NCI-H128 (cell line): ENCODE data around the gene RNF166.

Source experiments
- DNase-seq: peaks from one replicate; lab custom pipeline; 2025; ENCODE audit not compliant: unreplicated experiment; lab: John Stamatoyannopoulos, UW

The RNF166 gene

DNA sequence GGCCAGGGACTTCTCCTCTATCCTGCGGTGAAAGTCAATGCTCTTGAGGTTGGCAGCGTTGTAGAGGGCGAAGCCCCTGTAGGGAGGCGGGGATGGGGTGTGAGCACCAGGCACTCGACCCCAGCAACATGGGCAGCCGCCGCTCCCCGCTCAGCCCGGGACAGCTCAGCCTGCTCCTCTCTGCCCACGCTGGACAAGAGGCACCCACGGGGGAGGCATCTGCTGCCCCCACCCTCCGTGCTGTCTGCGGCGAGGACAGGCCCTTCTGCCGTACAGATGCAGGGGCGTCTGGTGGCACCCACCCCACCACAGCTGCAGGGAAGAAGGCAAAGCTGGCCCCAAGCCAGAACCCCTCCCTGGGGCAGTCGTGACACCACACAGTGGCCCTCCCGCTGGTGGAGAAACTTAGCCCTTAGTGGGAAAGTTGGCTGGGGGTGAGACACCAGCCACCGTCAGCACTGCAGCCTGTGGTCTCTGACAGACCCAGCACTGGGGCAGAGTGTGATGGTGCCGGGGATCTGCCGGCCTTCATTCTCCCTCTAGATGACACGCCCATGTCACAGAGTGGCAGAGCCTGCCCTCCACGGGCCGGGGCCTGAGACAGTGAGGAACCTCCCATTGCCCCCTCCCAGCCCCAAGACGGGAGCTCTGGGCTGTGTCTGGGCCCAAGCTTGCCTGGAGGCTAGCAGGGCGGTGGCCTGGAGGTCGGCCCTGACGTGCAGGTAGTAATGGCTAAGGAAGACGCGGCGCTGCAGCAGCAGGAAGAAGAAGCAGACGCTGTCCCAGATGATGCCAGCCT, 19.6 kb upstream of the RNF166 start:
- DNase-seq = no peak

DNA sequence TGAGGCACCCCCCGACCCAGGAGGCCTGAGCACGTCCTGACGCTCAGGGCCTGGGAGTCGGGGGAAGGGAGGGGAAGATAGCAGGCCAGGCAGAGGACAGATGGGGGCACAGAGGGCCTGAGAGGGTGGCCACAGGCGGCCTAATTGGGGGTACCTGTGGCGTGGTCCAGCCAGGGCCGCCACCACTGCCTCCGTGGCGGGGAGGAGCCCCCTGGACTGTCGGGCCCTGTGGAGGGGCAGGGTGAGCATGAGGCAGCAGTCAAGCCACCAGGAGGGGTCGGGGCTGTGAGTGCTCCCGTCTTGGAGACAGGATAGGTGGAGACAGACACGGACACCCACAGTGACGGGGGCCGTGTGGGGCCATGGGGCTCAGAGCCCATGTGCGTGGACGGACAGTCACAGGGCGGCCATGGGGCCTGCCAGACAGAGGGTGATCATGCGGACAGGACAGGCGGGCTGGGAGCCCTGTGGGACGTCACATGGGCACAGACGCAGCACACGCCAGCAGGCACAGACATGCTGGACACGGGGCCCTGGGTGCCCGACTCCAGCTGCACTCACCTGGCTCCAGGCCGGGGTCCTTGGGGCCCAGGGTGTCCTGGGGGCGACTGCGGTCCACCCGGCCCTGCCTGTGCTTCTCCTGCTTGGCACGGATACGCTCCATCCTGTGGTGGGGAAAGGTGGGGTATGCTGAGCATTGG, 18.8 kb upstream of the RNF166 start:
- DNase-seq = no peak

DNA sequence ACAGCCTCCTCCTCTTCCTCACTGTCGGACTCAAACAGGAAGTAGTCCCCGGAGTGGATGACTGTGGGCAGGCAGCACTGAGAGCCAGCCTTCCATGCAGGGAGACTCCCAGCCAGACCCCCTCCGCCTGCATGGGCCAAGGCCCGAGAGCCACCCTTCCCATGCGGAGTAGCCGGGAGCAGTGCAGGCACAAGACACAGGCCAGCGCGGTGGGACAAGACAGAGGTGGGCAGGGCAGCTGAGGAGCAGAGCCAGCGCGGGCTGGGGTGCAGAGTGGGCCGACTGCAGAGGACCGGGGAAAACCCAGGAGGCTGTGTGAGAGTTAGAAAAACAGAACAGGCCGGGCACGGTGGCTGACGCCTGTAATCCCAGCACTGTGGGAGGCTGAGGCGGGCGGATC, 17.7 kb upstream of the RNF166 start:
- no peak for DNase-seq

DNA sequence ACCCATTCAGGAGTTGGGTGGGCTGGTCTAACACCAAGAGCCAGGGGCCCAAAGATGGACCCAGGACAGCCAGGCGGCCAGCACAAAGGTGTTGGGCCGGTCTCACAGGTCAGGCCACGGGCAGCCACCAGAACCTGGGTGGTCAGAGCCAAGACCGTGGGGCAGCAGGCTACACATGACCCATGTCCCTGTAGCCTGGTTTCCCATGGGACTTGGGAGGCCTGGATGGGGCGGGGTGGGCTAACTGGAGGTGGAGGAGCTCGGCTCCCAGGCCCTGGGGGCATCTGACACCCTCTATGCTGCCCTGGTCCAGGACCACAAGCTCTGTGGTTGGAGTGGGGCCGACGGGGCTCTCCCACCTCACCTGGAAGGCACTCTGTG, 17.3 kb upstream of the RNF166 start:
- DNase-seq = no peak

DNA sequence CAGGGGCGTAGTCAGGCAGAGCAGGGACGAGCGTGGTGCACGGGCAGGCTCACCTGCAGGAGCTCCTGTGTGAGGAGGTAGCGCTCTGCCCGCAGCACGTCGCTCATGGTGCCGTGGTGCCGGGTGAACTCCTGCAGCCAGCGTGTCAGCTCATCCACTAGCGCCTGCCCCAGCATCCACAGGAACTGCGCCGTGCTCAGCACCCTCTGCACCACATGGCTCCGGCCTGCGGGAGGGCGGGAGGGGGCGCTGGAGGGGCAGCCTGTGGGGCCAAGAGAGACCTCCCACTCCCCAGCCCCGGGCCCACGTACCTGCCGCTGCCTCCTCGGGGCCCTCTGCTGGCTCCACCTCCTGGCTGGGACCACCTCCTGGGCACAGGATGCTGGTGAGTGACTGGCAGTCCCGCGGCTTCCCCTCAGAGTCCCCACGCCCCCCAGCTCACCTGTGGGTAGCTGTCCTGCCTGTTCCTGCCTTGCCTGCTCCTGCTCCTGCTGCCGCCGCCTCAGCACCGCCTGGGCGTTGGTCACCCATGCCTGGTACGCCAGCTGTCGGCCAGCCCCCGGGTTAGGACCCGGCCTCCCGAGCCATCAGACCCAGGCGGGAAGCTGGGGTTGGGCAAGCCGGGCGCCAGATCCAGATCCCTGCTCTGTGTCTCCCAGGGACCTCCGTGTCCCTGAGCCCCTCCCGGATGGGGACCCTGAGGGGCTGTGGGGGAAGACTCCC, 16.7 kb upstream of the RNF166 start:
- no peak for DNase-seq

DNA sequence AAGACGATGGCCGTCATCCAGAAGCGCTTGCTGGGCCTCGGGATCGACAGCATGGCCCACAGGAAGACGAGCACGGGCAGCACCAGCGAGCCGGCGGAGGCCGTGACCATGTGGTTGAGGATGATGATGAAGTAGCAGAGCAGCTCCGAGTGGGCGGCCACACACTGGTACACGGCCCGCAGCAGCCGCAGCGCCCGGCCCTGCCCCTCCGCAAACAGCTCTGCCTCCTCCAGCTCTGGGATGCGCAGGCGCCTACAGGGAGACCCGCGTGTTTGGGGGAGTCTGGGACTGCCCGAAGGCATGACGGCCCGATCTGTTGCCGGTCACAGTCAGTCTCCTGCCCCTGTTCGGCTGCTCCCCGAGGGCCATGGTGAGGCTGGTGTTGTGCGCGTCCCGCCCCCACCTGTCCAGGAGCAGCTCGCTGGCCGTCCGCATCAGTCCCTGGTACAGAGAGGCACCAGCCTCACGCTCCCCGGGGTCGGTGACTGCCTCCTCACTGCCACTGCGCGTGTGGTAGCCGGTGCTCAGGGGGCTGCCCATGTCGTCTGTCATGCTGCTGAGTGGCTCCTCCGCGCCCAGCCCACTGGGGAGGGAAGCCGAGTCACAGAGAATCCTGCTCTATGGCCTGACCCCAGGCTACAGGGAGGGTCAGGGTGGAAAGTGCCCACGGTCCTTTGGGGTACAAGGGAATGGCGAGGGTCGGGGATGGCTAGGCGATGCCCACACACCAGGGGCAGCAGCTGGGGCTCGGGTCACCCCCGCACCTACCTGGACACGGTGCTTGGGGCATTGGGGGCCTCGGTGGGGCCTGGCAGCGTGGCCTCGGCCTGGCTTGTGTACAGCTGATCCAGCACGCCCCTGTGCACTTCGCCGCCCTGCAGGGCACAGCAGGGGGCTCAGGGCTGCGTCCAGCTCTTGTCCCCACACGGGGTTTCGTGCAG, 15.9 kb upstream of the RNF166 start:
- no peak for DNase-seq

DNA sequence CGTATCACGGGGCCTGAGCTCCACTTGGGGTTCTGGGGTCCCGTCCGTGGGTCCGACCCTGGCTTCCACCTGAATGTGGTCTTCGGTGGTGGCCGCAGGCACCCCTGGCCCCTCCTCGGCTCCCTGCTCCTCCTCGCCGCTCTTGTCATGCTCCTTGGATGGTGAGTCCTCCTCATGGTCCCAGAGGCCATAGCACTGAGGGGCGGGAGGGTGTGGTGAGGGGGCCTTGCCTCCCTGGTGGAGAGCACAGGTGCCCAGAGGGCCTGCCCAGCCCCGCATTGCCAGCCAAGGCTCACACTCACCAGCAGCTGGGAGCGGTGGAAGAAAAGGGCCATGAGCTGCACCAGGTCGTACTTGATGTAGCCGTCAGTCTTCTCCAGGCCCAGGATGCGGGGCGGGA, 15.0 kb upstream of the RNF166 start:
- no peak for DNase-seq

DNA sequence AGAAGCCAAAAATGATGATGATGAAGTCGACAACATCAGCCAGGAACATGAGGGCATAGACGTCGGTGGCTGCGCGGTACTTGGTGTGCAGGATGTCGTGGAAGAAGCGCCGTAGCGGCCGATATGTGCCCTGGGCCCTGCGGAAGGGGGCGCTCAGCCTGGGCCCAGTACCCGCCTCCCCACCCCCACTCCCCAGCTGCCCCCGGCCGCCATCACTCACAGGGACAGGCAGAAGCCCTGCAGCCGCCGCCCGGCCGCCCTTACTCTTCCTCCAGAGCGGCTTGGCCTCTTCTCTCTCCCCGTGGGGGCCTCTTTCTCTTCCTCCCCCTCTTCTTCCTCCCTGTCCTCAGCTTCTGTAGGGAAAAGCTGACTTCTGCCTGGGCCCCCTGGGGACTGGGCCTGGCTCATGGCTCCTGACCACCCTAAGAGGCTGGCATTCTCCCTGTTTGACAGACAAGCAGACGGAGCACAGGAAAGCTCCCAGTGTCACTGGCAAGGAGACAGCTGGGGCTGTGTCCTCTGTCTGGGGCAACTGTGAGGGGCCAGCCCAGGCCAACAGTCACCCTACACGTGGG, 14.3 kb upstream of the RNF166 start:
- DNase-seq = no peak

DNA sequence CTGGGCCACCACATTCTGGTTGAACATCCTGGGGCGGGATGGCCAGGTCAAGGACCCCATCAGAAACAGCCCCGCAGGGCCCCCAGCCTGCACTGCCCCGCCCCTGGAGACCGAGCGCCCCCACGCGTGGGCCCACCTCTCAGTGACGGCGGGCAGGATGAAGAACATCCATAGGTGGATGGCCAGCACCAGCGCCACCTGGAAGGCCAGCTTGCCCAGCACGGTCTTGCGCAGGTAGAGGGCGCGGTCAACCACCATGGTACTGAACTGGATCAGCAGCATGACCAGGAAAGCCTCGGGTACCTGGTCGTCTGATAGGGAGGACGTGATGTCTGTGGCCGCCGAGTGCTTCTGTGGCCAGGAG, 13.7 kb upstream of the RNF166 start:
- no peak for DNase-seq

DNA sequence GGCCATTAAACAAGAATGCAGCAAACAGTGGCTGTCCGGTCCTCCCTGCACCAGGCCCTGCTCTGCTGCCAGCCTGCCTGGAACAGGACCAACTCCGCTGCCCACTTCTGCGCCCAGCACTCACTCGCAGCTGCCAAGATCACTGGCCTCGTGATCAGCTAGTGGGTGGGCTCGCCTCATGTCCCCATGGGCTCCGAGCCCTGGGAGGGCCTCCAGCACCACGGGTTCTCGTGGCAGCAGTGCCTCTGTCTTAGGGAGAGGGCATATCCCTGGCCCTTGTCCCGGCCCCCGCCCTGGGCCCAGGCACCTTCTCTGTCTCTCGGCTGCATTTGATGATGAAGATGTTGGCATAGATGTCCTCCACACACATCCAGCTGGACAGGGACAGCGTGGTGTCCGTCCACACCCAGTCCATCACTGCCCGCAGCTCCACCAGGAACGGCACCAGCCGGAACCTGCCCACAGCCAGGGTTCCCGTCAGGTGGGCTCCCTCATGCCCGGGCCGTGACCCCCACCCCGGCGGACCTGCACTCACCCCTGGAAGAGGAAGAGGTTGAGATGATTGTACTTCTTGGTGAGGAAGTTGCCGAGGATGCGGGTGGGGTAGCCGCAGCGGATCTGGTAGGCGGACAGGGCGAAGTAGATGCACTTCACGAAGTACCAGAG, 13.2 kb upstream of the RNF166 start:
- DNase-seq = no peak

DNA sequence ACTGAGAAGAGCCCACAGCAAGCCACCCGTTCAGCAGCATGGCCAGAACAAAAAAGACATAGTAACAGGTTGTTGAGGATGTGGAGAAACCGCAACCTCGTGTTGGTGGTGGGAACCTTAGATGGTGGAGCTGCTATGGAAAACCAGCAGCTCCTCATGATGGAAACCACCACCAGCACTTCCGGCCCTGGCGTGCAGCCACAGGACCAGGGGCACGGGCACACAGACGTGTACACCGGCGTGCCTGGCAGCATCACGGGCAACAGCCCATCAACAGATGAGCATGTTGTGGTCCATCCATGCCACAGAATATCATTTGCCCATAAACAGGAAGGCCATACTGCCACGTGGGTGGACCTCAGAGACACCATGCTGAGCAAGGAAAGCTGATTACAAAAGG, 12.0 kb upstream of the RNF166 start:
- DNase-seq = no peak

DNA sequence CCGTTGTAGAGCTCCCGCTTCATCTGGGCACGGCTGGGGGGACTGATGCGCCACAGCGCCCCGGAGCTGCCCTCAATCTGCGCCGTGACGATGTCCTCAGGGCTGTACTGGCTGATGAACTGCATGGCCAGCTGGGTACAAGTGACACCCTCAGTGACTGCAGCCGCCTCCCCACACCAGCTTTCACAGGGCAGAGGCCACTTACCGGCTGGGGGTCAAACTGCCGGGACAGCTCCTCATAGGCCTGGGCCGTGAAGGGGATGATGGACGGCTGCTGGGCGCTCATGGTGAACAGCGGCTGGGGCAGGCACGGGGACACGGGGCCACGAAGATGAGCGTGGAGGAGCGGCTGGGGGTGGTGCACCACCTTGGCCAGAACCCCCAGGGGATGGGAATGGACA, 10.4 kb upstream of the RNF166 start:
- DNase-seq = no peak

DNA sequence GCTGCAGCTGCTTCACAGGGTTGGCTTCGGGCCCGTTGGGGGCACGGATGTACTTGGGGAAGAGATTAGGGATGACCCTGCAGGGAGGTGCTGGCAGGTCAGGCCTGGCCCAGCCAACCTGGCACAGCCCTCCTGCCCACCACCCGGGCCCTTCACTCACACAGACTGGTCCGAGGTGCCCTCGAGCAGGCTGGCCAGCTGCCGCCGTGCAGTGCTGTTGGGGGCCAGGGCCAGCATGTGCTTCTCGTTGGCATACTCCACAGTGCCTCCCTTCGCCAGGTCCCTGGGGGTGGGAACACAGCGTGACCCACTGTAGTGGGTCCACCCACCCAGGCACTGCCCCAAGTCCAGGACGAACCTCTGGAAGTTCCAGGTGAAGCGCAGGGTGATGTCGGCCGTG, 10.0 kb upstream of the RNF166 start:
- no peak for DNase-seq

DNA sequence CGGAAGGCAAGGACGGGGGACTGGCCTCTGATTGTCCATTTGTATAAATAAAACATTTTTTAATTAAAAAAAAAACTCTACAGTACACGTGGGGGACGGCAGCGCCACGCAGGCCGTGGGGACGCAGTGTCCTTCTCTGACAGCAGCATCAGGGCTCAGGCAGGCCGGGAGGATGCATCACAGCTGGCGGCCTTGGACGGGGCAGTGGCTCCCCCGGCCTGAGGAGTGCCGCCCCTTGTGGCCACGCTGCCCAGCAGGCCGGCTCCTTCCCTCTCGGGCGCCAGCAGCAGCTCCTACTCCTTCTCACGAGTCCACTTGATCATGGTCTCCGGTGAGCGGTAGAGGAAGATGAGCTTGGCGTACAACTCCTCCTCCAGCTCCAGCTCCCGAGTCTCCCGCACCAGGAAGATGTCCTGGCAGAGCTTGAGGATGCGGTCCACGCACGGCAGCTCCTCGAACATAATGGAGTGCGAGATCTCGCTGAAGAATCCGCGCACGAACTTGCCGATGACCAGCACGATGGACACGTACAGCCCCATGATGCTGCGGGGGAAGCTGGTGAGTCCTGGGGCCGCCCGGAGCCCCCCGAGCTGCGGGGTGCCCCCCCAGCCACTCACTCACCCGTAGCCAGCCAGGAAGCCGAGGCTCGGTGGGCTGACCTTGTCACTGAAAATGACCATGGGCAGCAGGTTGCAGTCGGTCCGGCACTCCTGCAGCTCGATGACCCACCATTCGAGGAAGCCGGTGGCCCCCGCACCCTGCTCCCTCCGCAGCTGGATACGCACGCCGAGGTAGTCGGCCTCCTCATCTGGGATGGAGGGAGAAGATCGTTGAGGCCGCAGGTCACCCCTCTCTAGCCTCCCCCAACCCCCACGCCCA, 9.3 kb upstream of the RNF166 start:
- DNase-seq = no peak

DNA sequence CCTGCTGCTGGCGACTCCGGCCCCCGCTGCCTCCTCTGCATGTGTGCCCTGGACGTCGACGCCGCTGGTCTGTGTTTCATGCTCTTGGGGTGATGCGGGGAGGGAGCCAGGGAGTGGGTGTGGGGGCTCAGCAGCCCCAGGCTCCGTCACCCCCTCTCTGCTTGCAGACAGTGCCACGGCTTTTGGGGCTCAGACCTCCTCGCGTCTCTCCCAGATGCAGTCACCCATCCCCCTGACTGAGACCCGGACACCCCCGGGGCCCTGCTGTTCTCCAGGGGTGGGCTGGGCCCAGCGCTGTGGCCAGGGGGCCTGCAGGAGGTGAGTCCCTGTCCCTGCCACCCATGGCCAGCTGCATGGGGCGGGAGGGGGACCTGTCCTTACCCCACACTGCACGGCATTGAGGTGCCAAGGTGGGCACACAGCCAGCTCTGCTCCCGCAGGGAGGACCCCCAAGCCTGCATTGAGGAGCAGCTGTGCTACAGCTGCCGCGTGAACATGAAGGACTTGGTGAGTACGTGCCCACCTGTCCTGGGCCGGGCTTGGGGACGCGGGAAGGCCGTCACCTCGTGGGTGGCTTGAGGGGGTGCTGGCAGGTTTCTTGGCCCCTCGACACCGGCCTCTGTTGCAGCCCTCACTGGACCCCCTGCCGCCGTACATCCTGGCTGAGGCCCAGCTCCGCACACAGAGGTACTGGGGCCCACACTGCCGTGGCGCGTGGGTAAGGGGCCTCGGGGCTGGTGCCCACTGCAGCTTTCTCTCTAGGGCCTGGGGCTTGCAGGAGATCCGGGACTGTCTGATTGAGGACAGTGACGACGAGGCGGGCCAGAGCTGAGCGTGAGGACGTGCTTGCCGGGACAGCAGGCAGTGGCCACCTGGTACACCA, 8.5 kb upstream of the RNF166 start:
- no peak for DNase-seq

DNA sequence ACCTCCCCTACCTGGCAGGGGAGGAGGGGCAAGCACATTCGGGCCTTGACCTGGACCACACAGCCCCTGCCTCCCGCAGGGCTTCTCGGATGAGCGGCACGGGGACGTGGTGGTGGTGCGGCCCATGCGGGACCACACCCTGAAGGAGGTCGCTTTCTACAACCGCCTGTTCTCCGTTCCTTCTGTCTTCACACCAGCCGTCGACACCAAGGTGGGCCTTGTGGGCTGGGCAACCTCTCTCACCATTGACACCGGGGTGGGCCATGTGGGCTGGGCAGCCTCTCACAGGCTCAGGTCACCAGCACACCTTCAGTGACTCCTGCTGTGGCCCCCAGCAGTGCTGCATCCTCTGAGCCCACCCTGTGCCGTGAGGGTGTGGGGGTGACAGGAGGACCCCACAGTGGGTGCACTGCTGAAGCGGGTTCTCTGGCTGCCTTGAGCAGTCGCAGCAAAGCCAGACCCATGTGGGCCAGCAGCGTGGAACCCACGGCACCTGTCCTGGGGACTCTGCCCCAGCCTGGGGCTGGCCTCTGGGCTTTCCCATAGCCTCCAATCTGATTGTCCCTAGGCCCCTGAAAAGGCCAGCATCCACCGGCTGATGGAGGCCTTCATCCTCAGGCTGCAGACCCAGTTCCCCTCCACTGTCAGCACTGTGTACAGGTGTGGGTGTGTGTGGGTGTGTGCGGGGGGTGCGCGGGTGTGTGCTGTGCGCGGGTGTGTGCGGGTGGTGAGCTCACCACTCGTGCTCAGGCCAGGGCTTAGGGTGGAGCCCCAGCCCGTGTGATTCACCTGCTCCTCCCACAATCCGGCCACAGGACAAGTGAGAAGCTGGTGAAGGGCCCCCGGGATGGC, 7.6 kb upstream of the RNF166 start:
- DNase-seq = no peak

DNA sequence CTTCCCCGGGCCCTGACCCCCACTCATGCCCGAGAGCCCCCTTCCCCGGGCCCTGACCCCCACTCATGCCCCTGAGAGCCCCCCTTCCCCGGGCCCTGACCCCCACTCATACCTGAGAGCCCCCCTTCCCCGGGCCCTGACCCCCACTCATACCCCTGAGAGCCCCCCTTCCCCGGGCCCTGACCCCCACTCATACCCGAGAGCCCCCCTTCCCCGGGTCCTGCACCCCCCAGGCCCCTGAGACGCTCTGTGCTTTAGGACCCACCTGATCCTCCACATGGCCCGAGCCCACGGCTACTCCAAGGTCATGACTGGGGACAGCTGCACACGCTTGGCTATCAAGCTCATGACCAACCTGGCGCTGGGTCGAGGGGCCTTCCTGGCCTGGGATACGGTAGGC, 6.8 kb upstream of the RNF166 start:
- DNase-seq = no peak
